Endothelial cell of umbilical vein (primary cell): Measurements from ENCODE around the gene HPRT1.

Experiments
- EZH2 ChIP-seq: IDR thresholded peaks from 2 replicates; pipeline ENCODE4 v1.6.1; 2012; ENCODE audit warnings: borderline replicate concordance, low read depth, mild to moderate bottlenecking, moderate library complexity, low read length, inconsistent platforms; ENCODE audit not compliant: severe bottlenecking
- JUN ChIP-seq: IDR thresholded peaks from 2 replicates; pipeline ENCODE4 v1.6.1; 2011; ENCODE audit warnings: borderline replicate concordance, low read depth; ENCODE audit not compliant: insufficient read length, insufficient read depth
- POLR2A ChIP-seq: IDR thresholded peaks from 2 replicates; pipeline ENCODE4 v1.6.1; 2012; ENCODE audit warnings: low read depth, mild to moderate bottlenecking, control low read depth, low read length
- POLR2AphosphoS5 ChIP-seq: IDR thresholded peaks from 2 replicates; pipeline ENCODE4 v1.6.1; 2012; ENCODE audit warnings: low read depth, mild to moderate bottlenecking, control low read depth, low read length, moderate library complexity; ENCODE audit not compliant: insufficient read depth
- TF ChIP-seq, protein P1 (sequence below), 2 donors: IDR thresholded peaks; 1 replicate in 1 of 2; 2 replicates in 1 of 2; pipeline ENCODE4 v1.5.1; 2011; ENCODE audit warnings: low read length in 2 of 2, mild to moderate bottlenecking in 2 of 2, moderate library complexity in 2 of 2, control low read depth in 1 of 2, inconsistent platforms in 1 of 2, low read depth in 1 of 2; ENCODE audit not compliant: insufficient read depth in 1 of 2; ENCODE audit errors: extremely low read depth in 1 of 2

DNA sequence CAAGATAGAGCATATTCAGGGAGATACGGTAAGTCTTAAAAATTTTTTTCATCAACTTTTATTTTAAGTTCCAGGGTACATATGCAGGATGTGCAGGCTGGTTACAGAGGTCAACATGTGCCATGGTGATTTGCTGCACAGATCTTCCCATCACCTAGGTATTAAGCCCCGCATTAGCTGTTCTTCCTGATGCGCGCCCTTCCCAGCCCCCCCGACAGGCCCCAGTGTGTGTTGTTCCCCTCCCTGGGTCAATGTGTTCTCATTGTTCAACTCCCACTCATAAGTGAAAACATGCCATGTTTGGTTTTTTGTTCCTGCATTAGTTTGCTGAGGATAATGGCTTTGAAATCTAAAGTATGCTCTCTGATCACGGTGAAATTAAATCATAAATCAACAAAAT lies 64.2 kb downstream of the HPRT1 start:
- no peak for TF ChIP-seq EZH2
- TF ChIP-seq, protein P1, sequence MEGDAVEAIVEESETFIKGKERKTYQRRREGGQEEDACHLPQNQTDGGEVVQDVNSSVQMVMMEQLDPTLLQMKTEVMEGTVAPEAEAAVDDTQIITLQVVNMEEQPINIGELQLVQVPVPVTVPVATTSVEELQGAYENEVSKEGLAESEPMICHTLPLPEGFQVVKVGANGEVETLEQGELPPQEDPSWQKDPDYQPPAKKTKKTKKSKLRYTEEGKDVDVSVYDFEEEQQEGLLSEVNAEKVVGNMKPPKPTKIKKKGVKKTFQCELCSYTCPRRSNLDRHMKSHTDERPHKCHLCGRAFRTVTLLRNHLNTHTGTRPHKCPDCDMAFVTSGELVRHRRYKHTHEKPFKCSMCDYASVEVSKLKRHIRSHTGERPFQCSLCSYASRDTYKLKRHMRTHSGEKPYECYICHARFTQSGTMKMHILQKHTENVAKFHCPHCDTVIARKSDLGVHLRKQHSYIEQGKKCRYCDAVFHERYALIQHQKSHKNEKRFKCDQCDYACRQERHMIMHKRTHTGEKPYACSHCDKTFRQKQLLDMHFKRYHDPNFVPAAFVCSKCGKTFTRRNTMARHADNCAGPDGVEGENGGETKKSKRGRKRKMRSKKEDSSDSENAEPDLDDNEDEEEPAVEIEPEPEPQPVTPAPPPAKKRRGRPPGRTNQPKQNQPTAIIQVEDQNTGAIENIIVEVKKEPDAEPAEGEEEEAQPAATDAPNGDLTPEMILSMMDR (IDR thresholded peaks at IDR 0.05; ENCODE audit: extremely low read depth in 1 of 2, insufficient read depth in 1 of 2, low read depth in 1 of 2, low read length in 2 of 2) = no peak
- TF ChIP-seq POLR2AphosphoS5 = no peak
- TF ChIP-seq POLR2A = no peak
- TF ChIP-seq JUN = no peak
